Sigmoid colon (tissue), 4 donors: ENCODE measurements around the gene IGFBPL1.

Source experiments
- CTCF ChIP-seq, 4 experiments: fragments of 450-650 bp in 3 of 4; fragments of 200-600 bp in 1 of 4; IDR thresholded peaks; one replicate each; pipeline ENCODE4 v1.5.1; 2016 to 2019; ENCODE audit warnings: antibody characterized with exemption in 4 of 4, mild to moderate bottlenecking in 3 of 4, moderate library complexity in 2 of 4
- EP300 ChIP-seq, 4 donors: sonication (generic); formaldehyde crosslinking; IDR thresholded peaks; one replicate each; pipeline ENCODE4 v1.6.1; 2017; ENCODE audit warnings: antibody characterized with exemption in 4 of 4
- POLR2A ChIP-seq, 2 donors: fragments of 450-650 bp; IDR thresholded peaks; one replicate each; pipeline ENCODE4 v1.6.1; 2016; ENCODE audit warnings: antibody characterized with exemption in 2 of 2, mild to moderate bottlenecking in 2 of 2, moderate library complexity in 2 of 2
- POLR2AphosphoS5 ChIP-seq, 4 donors: sonication (generic); formaldehyde crosslinking; IDR thresholded peaks; one replicate each; pipeline ENCODE4 v1.6.1; 2017; ENCODE audit warnings: antibody characterized with exemption in 4 of 4

GRCh38 chr9:38467404-38467803 lies 43.1 kb upstream of the IGFBPL1 start:
- no peak for TF ChIP-seq CTCF (IDR thresholded peaks at IDR 0.05)
- TF ChIP-seq POLR2AphosphoS5 (IDR thresholded peaks at IDR 0.05), result no peak
- no peak for TF ChIP-seq POLR2A (IDR thresholded peaks at IDR 0.05)
- TF ChIP-seq EP300 (IDR thresholded peaks at IDR 0.05), result no peak
